Activated gamma-delta T cell (primary cell): ENCODE results near the gene RAB22A.
A peak's percentile ranks its signal among the peaks of the same experiment; 100 is the strongest.

ENCODE experiments used
- DNase-seq: peaks from one replicate; lab custom pipeline; 2025; lab: John Stamatoyannopoulos, UW
- total RNA-seq, 2 donors: gene quantifications; one replicate each; lab custom pipeline; 2026; lab: John Stamatoyannopoulos, UW

RAB22A gene, protein sequence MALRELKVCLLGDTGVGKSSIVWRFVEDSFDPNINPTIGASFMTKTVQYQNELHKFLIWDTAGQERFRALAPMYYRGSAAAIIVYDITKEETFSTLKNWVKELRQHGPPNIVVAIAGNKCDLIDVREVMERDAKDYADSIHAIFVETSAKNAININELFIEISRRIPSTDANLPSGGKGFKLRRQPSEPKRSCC
- total RNA-seq = 72.6 to 78.2 reads per million in 2 donors

DNA sequence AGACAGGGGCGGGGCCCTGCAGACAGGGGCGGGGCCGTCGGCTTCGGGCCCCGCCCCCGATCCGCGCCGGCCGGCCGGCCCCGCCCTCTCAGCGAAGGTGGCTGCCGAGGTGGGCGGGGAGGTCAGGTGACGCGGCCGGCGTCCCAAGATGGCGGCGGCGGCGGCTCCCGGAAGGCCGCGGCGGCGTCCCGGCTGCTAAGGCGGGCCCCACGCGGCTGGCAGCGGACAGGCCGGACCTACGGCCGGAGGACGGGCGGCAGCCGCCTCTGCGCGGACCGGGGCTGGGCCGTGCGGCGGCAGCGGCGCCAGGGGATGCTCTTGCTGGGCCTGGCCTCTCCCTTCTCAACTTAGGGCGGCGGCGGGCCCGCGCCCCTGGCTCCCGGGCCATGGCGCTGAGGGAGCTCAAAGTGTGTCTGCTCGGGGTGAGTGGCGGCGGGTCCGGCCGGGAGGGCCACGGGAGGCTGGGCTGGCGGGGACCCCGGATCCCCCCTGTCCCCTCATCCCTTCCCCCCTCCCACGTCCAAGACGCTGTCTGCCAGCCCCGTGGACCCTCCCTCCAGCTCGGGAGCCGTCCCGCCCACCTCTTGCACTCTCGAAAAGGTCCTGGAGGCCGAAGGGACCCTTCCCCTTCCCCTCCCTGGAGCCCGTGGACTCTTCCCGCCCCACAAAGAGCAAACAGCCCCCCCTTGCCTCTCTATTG lies at the start of gene RAB22A:
Gene RAB22A, plus strand, starts transcription at position 125 of the 700 bp plus-strand sequence. Its CDS starts 262 bp downstream, at position 387.
- DNase-seq = peak; percentile 84

DNA sequence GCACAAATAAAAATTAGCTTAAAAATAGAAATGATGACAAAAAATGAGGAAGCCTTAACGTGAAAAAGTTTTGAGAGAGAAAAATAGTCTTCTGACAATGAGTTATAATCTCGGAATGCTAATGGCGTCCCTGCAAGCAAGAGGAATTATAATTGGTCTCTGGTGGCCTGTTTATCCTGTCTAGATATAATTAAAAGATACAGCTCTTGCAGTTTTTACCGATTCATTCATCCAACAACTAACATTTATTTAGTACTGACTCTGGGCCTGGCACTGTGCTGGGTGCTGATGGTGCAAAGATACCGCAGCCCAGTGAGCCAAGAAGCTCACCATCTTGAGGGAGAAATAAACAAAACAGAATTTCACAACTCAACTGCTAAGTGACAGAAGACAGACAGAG lies 49.5 kb upstream of the RAB22A start:
- no peak for DNase-seq

DNA sequence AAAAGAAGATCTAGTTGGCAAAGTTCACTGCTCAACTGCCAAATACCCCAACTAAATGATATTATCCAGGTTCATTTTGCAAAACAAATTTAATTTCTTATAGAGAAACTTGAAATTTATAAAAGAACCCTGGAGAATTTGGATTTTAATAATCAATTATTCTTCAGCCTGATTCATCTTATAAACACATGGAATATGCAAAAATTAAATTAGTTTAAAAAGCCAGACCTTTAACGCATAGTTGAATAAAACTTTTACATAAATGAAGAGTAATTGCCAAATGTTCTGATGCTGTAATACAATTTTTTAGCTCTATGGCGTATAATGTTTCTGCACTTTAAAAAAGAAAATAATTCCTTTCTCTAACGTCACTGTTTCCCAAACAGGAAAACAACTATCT lies 47.9 kb upstream of the RAB22A start:
- DNase-seq = no peak

DNA sequence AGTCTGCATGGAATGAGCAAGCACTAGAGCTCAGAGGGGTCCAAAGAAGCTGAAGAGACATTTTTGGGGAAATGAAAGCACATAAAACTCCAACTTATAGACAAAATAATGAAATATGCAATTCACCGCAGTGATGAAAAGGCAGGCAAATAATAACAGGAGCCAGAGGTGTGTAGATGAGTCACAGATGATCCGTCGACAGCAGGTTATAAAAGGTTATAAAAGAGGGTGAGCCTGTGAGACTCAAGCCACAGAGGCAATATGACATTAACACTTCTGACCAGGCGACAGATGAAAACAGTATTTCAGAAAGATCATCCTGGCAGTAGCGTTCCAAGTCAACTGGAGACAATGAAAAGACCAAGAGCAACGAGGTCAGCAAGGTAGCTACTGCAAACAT lies 45.2 kb upstream of the RAB22A start:
- no peak for DNase-seq

DNA sequence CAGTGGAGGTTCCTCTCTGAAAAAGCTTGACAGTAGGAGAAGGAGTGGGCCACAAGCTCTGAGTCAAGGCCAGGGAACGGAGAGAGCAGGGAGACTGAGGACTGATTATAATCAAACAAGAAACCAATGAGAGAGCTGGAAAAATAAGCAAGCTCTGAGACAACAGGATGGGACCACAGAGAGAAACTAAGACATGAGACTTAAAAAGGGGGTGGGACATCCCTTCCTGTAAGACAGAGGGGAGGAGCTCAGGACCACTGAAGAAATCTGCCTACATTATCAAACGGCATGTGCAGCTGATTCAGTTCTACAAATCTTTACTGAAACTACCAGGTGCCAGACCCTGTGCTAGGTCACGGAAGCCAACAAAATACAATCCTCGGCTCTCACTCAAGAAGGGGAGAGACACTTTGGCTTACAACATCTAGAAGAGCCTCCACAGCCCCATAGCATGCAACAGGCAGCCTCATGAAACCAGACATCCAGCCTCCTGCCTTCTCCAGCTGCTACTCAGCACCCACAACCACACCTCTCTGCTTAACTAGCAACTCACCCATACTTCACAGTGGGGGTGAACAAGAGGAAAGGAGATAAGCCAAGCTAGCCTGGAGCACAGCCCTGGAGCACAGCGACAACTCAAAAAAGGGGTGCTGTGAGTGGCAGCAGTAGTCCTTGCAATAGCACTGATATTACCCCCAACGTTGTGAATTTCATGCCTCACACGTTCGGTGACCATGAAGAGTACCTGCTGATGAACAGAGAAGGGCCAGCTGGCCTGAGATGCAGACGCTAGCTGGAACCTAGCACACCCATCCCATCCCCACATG lies 41.9 kb upstream of the RAB22A start:
- no peak for DNase-seq

DNA sequence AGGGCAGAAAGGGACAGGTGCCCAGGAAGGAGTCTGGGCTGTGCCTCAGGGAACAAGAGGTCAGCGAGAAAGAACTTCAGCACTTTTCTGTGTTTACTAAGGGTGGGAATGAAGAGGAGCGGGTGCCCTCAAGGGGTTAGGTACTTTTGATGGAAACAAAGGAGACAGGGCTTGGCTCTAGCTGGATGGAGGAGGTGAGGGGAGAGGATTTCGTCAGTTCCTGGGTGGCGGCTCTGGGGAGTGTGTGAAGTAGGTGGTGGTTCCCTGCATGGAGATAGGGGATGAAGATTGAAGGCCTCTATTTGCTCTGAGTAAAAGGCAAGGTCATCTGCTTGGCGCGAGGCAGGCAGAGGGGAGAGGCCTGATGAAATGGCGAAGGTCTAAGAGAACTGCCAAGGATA lies 41.1 kb upstream of the RAB22A start:
- no peak for DNase-seq

DNA sequence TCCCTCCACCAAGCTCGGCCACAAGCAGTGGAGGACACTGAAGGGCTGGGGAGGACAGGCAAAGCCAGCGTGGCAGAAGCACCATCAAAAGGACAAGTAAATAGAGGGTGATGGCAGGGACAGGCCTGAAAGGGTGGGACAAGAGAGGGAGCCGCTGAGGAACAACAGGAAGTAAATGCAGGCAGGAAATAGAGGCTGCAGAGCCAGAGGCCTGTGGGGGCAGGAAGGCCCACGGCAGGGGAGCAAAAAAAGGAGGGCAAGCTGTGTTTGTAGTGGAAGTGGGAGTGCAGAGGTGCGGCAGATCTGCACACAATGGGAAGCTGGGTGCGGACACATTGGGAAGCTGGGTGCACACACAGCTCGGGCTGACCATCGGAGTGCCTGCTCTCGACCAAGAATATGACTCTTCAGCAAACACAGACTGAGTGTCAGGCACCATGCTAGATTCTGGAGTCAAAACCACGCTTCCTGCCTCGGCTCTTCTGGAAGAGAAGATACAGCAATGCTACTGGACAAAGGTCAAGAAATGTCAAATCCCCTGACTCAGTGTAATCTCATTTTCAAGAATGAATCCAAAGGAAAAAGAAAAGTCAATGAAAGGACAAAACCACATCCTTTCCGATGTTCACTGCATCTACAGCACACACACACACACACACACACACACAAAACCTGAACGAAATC lies 40.4 kb upstream of the RAB22A start:
- DNase-seq = no peak

DNA sequence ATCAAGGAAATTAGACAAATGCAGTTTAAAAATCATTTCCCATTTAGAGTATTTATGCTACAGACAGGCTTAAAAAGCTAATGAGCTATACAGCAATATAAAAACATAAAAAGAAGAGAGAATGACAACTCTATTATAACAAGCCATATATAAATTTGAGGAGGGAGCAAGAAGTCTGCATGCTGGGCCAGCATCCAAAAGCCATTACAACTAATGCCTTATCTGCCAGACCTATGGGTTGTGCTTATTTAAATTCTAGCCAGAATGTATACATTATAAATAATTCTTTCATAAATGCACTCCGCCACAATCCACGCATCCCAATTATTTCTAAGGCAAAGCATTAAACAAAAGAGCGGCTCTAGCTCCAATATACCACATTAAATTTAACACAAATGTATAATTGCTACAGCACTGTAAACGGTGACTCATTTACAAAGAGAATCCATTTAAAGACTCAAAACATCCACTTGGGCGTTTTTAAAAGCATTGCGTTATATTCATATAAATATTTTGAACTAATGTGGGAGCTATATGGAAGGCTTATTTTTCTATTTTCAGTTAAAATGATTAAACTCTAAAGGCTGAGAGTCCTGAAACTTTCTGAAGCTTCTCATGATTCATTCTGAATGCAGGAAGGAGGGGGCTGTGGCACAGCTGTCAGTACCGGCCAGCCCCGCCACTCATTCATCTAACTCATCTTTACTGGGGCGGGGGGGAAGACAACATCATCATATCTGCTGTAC lies 37.7 kb upstream of the RAB22A start:
- DNase-seq = no peak

DNA sequence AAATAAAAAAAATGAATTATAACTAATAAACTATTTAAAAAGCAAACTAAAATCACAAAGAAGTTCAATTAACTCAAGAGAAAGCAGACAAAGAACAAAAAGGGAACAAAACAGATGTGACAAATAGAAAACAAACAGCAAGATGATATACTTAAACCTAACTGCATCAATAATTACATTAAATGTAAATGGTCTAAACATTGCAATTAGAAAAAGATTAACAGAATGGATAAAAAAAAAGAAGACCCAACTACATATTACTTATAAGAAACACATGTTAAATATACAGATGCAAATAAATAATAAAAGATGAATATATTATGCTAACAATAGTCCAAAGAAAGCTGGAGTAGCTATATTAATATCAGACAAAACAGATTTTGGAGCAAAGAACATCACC lies 35.1 kb upstream of the RAB22A start:
- no peak for DNase-seq

DNA sequence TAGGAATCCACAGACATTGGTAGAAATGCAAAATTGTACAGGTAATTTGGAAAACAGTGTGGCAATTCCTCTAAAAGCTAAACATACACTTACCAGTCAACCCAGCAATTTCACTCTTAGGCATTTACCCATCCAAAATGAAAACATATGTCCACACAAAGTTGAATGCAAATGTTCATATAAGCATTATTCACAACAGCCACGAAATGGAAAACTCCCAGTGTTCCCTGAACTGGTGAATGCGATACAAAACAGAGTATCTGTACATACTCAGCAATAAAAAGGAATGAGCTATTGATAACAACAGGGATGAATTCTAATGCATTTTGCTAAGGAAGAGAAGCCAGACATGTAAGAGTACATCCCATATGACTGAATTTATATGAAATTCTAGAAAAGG lies 32.4 kb upstream of the RAB22A start:
- no peak for DNase-seq

DNA sequence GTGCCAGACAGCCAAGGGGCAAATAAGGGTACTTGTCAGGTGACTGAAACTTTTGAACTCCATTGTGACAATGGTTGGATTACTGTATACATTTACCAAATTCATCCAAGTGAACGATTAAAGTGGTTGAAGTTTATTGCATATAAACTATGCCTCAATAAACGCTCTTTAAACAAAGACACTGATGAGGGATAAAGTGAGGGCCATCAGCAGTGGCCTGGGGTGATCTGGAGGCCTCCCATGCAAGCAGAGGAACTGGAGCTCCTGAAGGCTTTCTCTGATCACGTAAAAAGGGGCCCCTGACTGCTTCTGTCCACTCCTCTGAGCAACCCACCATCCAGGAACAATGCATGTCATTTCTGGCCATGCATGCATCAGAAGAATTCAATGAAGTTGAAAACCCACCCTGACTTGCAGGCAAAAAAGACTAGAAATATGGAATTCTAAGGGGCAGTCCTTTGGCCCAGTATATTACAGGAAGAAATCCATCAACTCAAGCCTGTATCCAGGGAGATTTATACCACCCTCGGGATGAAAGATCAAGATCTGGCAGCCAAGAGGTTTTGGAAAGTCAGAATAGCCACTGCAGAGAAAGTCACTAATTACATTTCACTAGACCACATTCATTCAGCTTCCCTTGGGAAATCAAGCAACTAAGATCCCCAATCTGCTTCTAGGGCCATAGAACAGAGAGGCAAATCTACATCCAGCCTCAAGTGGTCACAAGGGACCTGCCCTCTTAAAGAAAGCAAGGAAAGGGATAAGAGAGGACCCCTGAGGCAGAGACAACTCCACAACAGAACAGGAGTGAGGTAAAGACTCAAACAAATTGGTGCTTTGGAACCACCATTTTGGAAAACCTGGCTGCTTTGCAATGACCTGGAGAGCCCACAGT lies 31.7 kb upstream of the RAB22A start:
- DNase-seq = no peak

DNA sequence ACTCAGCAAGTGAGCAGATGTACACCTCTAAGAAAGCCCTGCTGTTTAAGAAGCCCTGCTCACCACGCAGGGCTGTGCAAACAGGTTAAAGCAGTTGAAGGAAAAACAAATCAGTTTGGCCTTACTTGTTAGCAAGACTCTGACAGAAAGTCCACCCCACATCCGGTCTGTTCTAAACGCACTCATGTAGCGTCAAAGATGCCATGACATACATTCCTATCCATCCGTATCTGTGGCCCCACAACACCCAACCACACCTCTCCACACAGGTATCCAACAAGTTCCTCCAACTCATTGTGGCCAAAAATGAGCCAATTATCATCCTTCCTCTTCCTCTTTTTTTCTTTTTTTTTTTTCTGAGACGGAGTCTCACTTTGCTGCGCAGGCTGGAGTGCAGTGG lies 22.8 kb upstream of the RAB22A start:
- DNase-seq = no peak

DNA sequence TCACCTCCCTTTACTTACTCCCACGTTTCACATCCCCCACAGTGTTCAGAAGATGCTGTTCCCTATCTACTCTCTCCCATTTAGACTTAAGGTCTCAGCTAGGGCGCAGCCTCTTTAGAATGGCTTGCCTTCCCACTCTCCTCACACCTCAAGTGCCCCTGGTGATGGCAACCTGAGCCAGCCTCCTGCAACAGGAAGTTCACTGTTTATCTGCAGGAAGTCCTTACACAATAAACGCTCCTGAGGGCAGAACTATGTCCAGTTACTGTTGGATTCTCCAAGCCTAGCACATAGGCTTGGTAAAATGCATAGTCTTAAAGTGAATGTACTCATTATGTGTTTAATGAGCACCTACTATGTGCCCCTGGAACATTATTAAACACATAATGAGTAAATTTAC lies 21.9 kb upstream of the RAB22A start:
- no peak for DNase-seq

DNA sequence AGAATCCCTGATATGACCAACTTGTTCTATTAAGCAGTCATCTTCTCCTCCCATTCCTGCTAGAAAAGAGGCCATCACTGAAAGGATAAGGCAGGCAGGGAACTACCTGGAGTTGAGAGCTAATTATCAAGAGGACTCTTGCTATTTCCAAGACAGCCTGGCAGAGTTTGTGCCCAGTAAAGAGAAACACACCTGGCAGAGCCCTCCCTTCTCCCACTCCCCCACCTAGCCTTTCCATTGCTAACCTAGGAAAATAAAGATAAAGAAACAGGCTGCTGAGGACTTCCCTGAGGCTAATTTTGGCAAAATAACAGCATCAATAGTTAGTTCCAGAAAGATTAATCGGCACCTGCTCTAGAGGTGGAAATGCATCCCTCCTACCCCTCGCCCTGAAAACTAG lies 20.4 kb upstream of the RAB22A start:
- no peak for DNase-seq

DNA sequence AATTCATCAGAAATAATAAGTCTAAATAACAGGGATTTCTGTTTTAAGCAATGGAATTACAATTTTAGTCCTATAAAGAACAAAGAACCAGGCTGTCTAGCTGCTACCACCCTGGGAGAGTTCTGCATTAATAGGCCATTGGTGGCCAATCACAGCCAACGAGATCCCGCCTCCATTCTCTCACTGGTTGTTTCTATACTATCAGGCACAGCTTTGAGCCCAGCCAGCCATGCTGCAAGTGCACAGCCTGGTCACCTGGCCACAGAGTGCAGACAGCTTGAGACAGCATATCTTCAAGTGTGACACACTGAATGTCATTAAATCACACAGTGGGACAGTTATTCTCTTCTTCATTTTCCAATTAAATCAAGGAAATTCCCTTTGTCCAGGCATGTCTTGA lies 16.1 kb upstream of the RAB22A start:
- DNase-seq = no peak

DNA sequence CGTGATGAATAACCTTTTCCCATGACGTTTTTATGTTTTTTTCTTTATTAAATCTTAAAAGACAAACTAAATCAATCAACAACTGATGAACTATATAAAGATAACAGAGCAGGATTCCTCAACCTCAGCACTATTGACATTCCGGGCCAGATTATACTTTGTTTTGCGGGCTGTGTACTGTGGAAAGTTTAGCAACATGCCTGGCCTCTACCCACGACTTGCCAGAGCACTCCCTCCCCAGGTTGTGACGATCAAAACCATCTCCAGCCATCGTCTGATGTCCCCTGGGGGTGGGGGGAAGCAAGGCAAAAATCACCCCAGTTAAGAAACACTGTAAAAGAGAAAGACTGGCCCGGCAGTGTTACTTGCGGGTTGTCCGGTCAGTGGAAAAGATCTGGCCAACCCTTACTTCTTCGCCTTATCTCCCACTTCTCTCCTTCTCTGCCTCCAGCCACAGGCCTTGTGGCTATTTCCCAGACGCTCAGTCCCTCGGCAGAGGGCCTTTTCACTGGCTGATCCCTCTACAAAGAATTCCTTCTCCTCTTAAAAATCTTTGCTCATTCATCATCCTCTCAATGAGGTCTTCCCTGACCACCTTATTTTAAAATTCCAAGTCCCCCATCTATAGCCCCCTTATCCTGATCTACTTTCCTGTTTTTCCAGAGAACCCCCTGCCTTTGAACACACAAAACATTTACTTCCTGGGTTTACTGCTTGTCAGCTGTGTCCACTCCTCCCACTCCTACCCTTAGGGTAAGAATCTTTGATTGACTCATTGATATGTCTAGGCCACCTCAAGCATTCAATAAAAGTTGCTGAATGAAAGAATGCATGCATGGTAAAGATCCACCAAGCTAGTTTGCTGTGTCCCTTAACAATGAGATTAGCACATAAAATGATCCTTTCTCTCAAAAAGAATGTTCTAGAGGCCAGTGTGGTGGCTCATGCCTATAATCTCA lies 14.7 kb upstream of the RAB22A start:
- DNase-seq = no peak

DNA sequence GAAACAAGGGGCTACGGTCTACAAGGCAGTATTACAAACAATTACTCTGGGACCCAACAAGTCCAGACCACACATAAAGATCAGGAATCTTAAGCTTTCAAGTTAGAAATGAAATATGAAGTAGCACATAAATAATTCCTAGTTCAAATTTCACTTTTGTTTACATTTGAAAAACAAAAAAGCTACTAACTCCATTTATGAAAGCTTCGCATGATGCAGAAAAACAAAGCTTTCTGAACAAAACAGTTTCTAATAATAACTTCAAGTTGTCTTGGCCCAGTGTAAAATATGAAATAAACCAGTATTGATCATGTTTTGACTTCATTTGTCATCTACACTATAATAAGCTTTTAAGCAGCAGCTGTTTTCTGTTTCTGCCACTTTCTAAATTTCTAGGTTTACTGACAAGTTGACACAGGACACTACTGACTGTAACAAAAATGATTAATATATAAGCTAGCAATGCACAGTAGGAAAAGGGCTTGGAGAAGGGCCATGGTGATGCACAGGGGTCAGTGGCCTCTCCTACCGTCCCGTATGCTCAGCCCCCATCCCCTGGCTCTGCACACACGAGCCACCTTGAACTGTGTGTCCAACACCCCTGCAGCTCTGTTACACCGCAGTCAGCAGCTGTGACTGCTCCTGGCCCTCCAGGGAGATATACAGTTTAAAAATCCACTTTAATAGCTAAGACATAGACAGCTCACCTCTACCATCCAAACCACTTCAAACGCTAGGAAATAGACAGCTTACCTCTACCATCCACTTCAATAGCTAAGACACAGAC lies 13.3 kb upstream of the RAB22A start:
- DNase-seq = no peak

DNA sequence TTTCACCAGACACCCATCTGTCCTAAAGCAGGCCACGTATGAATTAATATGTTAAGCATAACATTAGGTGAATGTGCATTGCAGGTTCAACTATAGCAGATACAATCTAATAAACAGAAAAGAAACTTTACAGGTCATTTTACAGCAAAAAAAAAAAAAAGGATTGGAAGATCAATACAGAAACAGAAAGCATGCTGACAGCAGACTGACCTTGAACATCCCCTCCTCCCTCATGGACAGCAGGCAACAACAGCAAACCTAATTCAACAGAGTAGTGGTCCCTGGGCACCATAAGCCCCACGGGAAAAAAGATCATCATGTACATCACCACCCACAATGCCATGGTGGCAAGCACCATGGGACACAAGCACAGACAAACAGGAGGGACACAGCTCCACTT lies 12.1 kb upstream of the RAB22A start:
- no peak for DNase-seq

DNA sequence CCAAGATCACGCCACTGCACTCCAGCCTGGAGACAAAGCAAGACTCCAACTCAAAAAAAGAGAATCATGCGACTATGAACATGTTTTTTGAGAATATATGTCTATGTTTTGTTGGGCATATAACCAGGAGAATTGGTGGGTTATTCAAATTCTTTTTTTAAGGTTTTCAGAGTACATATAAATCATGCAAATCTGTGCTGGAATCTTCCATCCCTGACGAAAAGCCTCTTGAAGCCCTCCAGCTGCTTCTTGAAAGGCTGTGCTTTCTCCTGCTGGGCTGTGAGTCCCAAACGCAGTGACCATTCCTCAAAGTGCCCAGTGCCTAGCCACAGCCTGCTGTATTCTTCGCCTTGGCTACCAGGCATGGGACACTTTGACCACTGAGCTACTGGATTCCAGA lies 9.2 kb upstream of the RAB22A start:
- DNase-seq = no peak
